ENCODE measurements around the gene ENOX2. TPM values are rescaled to one million over a fixed set of nuclear protein-coding genes. Genes with fewer than 3 reads are reported as not detected.

Gene ENOX2
- polyA plus RNA-seq, 1 experiment = 16.8 TPM

DNA sequence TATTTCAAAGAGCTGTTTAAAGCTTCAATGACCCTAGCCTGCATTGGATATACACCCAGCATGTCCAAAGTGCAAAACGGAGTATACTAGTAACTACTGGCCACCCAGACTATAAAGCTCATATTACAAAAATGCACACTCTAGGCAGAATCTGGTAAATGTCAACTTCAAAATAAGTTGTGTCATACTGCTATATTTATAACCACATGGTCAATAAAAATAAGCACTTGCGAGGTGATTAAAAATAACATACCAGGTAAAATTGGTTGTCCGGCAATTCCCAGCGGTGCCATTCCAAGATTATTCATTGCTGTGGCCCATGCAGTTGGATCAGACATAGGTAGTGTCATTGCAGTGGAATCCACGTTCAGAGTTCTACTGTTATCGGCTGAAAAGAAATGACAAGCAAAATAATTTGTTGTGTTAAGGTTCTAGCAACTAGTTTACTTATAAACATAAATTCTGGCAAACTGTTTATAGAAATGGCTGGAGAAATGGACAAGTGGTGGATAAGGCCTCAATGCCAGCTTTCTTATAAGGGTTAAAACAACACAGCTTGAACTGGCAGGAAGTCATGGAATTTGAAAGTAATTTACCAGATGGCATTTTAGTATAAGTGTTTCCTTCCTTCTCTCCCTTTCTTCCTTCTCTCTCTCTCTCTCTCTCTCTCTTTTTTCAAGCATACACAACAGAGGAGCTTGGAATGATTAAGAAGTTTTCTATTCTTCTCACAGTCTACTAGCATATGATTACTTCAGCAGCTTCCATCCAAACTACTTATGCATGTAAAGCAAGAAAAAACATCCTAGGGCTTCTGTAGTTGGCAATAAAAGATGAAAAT is 199.9 kb downstream of the ENOX2 start:
- ChIA-PET CTCF (no interaction called here), POLR2A (no interaction called here)
- TF ChIP-seq, protein P1, sequence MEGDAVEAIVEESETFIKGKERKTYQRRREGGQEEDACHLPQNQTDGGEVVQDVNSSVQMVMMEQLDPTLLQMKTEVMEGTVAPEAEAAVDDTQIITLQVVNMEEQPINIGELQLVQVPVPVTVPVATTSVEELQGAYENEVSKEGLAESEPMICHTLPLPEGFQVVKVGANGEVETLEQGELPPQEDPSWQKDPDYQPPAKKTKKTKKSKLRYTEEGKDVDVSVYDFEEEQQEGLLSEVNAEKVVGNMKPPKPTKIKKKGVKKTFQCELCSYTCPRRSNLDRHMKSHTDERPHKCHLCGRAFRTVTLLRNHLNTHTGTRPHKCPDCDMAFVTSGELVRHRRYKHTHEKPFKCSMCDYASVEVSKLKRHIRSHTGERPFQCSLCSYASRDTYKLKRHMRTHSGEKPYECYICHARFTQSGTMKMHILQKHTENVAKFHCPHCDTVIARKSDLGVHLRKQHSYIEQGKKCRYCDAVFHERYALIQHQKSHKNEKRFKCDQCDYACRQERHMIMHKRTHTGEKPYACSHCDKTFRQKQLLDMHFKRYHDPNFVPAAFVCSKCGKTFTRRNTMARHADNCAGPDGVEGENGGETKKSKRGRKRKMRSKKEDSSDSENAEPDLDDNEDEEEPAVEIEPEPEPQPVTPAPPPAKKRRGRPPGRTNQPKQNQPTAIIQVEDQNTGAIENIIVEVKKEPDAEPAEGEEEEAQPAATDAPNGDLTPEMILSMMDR (IDR thresholded peaks at IDR 0.05; ENCODE audit: low read depth, low read length) = no peak
- H3K9me3 ChIP-seq (ENCODE audit: control insufficient read depth, insufficient read depth, low read length) = no peaks in the 10 kb centered on the region
- no peak overlapping the region for H3K27ac ChIP-seq (ENCODE audit: low read depth, low read length)
- H3K27me3 ChIP-seq (ENCODE audit: control insufficient read depth, insufficient read depth, low read length) = no peaks in the 10 kb centered on the region
- DNase-seq (ENCODE audit: low read depth, low spot score) = no peak
- no peak overlapping the region for H3K4me3 ChIP-seq (ENCODE audit: low read depth, low read length)

DNA sequence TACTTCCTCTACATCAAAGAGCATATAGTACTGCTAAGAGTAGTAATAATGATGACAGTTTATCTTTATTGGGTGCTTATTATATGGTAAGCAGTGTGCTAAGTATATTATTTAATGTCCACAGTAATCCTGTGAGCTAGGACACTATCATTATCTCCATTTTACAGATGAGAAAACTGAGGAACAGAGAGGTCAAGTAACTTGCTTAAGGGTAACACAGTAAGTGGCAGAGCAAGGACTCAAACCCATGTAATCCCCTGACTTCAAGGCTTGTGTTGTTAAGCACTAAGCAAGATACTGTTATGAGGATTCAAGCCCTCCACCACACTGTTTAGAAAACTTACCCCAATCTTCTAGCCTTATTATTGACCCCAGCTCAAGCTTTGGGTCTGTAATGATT is 202.4 kb downstream of the ENOX2 start:
- CTCF ChIA-PET = no interaction called here
- no peak for DNase-seq (ENCODE audit: low read depth, low spot score)
- Histone ChIP-seq H3K9me3 (ENCODE audit: control insufficient read depth, insufficient read depth, low read length) (no peaks in the 10 kb centered on the region), H3K27ac (ENCODE audit: low read depth, low read length) (no peak overlapping the region), H3K27me3 (ENCODE audit: control insufficient read depth, insufficient read depth, low read length) (no peaks in the 10 kb centered on the region), H3K4me3 (ENCODE audit: low read depth, low read length) (no peak overlapping the region)
- POLR2A ChIA-PET = no interaction called here
- TF ChIP-seq, protein P1 (IDR thresholded peaks at IDR 0.05; ENCODE audit: low read depth, low read length) = no peak

DNA sequence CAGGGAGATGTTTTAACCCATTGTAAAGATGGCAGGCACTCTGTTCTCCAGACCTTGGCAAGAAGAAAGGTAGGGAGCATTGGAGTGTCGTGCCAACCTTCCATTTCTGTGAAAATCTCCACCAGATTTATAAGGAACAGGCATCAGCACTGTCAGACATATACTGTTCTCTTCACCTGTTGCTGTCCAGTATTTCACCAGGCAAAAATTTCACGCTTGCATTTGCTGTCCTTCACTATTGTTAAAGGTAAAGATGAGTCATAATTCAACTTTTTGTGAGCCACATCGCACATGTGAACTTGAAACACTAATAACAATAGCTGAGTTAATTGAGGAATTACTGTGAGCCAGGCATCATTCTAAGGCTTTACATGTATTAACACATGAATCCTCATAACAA is 203.4 kb downstream of the ENOX2 start:
- H3K9me3 ChIP-seq (ENCODE audit: control insufficient read depth, insufficient read depth, low read length) = no peaks in the 10 kb centered on the region
- TF ChIP-seq, protein P1 (IDR thresholded peaks at IDR 0.05; ENCODE audit: low read depth, low read length) = no peak
- no peaks in the 10 kb centered on the region for H3K27me3 ChIP-seq (ENCODE audit: control insufficient read depth, insufficient read depth, low read length)
- no peak for DNase-seq (ENCODE audit: low read depth, low spot score)
- no peak overlapping the region for H3K27ac ChIP-seq (ENCODE audit: low read depth, low read length)
- ChIA-PET POLR2A (no interaction called here), CTCF (no interaction called here)
- H3K4me3 ChIP-seq (ENCODE audit: low read depth, low read length) = no peak overlapping the region

- H3K27me3 ChIP-seq (ENCODE audit: control insufficient read depth, insufficient read depth, low read length) = no peaks in the 10 kb centered on the region
- no peak for DNase-seq (ENCODE audit: low read depth, low spot score)
- H3K4me3 ChIP-seq (ENCODE audit: low read depth, low read length) = no peak overlapping the region
- H3K9me3 ChIP-seq (ENCODE audit: control insufficient read depth, insufficient read depth, low read length) = no peaks in the 10 kb centered on the region
- no peak overlapping the region for H3K27ac ChIP-seq (ENCODE audit: low read depth, low read length)
- TF ChIP-seq, protein P1 (IDR thresholded peaks at IDR 0.05; ENCODE audit: low read depth, low read length) = no peak
- CTCF ChIA-PET = interaction anchor here (1.0 kb wide), 1 partner anchor 64 kb away, joined by 3 read pairs; no protein-coding TSS in a partner anchor
- POLR2A ChIA-PET = no interaction called here
These were observed 206.5 kb downstream of the ENOX2 start for GRCh38 chrX:130696542-130696941.

DNA sequence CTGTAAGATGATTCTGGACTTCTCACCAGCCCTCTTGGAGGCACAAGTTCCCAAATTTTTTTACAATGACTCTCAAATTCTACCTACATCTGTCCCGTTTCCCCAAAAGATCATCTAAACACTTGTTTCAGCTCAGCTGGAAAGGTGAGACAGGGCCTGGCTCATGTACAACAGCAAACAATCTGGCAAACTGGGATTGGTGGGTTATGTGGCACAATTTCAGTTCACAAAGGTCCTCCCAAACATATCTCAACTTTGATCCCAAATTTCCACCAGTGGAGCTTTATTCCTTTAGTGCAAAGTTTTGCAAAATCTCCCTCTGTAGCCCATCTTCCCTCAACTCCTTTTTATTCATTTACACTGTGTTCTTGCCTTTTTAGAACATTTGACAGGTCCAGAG is 207.1 kb downstream of the ENOX2 start:
- no peaks in the 10 kb centered on the region for H3K27me3 ChIP-seq (ENCODE audit: control insufficient read depth, insufficient read depth, low read length)
- TF ChIP-seq, protein P1 (IDR thresholded peaks at IDR 0.05; ENCODE audit: low read depth, low read length) = no peak
- no peak overlapping the region for H3K4me3 ChIP-seq (ENCODE audit: low read depth, low read length)
- no peak for DNase-seq (ENCODE audit: low read depth, low spot score)
- H3K27ac ChIP-seq (ENCODE audit: low read depth, low read length) = no peak overlapping the region
- H3K9me3 ChIP-seq (ENCODE audit: control insufficient read depth, insufficient read depth, low read length) = no peaks in the 10 kb centered on the region
- POLR2A ChIA-PET = no interaction called here
- CTCF ChIA-PET = interaction anchor here (1.0 kb wide), 1 partner anchor 63 kb away, joined by 3 read pairs; no protein-coding TSS in a partner anchor

All from AG04450 (cell line).